Right renal pelvis (tissue), 4 donors: Measurements from ENCODE around the gene LYZL6. TPM values are rescaled to one million over a fixed set of nuclear protein-coding genes. Genes with fewer than 3 reads are reported as not detected.
"Not testable (repeated sequence)": the region's sequence is repeated elsewhere in the genome, so short reads cannot be mapped to it uniquely, and the experiment has no call there.

Experiments used
- DNase-seq, 4 donors: peaks; one replicate each; pipeline ENCODE4 v3.0.0-alpha.2; 2013; ENCODE audit warnings: low read depth in 4 of 4, low spot score in 3 of 4, missing footprints in 1 of 4
- polyA plus RNA-seq, 4 donors: library from polyadenylated mRNA; unstranded; fragments of 120-200 nt; gene quantifications; one replicate each; pipeline ENCODE4 v1.2.1, GENCODE V29; 2013; ENCODE audit not compliant: insufficient read length in 4 of 4

Gene LYZL6
- polyA plus RNA-seq, 4 donors, result not detected

DNA sequence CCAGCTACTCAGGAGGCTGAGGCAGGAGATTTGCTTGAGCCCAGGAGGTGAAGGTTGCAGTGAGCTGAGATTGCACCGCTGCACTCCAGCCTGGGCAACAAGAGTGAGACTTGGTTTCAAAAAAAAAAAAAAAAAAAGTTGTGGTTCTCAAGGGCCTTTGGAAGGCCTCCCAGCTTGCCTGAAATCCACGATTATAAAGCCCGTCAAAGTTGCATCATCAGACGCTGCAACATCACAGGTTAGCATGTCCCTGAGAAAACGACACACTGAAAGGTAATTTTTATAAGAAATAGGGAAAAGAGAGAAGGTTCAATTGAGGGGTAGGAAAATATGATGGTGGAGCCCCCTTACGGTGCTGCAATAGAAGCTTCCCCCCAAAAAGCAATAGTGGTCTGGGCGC lies 4.6 kb upstream of the LYZL6 start:
- DNase-seq, result no peak

DNA sequence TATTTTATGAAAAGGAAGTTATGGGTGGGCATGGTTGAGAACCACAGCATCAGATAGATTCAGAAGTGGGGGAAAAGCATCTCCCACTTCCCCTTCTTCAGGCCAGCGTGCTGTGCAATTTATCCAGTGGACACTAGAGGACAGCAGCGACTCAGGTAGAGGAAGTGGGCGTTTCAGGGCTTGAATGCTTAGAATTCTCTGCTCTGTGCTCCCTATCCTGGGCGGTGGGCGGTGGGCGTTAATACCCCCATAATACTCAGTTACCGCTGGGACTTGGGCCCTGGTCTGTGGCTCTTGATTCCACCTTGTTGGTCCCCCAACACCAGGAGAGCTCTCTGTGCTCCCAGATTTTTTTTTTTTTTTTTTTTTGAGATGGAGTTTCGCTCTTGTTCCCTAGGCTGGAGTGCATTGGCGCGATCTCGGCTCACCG lies 3.7 kb upstream of the LYZL6 start:
- DNase-seq, result no peak

DNA sequence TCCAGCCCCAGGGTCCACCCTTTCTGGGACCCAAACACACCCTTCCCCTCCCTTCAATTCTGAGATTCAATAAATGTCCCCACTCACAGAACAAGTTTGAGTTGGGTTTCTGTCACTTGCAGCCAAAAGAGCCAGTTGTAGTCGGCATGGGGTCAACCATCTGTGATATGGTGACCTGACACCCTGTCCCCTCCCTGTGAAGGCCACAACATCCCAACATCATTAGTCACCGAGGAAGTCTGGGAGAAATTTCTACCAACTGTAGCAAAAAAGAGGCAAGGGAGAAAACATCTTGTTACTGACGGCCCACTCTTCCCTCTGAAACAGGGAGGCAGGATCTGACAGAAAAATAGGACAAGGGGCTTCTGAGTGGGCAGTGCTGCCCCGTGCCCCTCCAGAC lies 638 bp upstream of the LYZL6 start:
- DNase-seq, result no peak

DNA sequence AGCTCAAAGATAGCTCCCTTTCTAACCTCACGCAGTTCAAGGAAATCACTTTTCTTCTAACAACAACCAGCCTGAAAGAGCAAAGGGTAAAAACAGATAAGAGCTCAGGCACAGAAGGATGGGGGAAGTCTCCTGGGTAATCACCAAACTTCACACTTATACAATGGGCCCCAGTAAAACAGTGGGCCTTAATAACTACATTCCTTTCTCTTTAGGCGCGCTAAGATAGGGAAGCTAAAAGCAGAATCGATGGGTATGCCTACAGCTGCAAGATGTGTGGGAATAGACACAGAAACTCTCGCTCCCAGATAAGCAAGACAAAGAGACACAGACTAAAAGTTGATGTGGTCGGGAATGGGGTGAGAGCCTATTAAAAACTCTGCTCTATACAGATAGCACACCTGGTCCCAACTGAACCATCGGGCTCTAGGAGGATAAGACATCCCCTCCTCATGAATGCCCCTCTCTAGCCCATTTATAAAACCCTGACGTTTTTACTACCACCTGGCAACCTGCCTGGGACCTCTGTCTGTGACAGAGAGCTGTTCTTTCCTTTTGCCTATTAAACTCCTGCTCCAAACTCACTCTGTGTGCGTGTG lies 826 bp downstream of the LYZL6 start:
- DNase-seq, result no peak

DNA sequence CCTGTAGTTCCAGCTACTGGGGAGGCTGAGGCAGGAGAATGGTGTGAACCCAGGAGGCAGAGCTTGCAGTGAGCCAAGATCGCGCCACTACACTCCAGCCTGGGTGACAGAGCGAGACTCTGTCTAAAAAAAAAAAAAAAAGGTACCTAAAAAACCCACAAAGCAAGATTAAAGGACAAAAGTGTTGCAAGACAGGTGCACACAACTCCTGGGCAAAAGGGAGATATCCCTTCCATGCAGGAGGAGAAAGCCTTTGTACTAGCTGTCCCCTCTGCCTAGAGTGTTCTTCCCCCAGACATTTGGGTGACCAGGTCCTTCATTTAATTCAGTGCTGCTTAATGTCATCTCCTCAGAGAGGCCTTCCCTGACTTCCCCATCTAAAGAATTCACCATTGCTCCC lies 5.0 kb downstream of the LYZL6 start:
- DNase-seq, result not testable (repeated sequence)

DNA sequence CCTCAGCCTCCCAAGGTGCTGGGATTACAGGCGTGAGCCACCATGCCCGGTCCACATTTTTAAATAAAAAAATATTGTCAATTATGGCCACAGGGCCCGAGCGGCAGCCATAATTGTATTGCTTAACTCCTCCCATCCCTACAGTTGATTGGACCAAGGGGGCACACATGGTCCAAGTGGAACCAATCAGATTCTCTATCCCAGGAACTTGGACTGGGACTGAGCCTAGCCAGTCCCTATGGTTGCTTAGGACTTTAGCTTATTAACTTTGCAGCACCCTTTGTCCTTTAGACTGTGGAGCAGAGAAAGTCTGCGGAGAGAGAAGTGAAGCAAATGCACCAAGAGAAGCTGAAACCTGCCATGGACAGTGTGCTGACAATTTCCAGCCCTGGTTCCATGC lies 7.5 kb downstream of the LYZL6 start:
- DNase-seq, result no peak

DNA sequence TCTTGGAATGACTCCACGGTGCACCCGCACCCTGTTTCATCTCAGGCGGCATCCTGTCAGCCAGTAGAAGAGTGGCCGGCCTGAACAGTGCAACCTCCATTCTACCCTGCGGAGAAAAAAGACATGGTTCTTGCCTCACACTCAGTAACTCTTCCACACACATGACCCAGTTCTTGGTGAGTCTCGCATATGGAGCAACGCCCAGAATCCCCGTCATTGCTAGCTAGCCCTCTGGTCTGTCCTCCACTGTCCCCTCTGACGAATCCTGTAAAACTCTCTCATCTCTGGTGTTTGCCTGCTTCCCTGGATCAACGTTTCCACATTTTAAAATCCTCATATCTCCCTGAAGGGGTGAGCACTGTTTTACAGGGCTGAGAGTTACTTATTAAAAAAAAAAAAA lies 8.8 kb downstream of the LYZL6 start:
- DNase-seq, result no peak

DNA sequence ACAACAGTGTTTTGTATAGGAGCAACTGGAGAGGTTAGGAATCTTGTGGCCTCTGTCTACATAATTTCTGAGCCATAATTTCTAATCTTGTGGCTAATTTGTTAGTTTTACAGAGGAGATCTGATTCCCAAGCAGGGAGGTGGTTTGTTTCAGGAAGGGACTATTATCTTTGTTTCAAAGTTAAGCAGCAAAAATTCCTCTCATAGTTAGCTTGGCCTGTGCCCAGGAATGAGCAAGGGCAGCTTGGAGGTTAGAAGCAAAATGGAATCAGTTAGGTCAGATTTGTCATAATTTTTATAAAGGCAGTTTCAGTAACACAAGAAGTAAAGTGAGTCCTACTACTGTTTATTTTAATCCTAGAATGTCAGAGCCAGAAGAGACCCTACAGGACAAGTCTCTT lies 10.9 kb downstream of the LYZL6 start:
- DNase-seq, result no peak

DNA sequence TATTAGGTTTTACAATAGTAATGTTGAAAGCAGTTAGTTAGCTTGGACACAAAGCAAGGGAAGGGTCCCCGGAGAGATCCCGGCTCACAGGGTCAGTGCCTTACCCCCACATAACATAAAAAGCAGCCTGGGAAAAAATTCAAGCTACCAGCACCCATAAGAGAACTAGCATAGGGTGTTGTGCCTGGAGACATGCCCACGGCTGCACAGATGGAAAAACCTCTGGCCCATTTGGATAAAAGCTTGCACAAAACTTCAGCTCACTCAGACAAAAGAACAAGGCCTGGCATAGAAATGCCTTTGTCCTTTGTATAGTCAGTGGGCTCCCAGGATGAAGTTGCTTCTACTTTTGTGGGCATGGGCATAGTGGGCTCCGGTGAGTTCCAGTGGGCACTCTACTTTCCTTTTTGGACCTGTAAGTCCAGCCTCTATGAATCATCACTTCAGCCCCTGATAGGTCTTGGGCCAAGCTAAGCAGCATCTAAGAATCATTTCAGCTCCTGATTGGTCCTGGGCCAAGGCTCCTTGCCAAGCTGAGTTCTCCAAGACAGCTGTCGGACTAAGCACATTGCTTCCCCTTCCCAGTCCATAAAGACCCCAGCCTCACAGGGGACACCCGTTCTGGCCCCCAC lies 11.6 kb downstream of the LYZL6 start:
- DNase-seq, result no peak

DNA sequence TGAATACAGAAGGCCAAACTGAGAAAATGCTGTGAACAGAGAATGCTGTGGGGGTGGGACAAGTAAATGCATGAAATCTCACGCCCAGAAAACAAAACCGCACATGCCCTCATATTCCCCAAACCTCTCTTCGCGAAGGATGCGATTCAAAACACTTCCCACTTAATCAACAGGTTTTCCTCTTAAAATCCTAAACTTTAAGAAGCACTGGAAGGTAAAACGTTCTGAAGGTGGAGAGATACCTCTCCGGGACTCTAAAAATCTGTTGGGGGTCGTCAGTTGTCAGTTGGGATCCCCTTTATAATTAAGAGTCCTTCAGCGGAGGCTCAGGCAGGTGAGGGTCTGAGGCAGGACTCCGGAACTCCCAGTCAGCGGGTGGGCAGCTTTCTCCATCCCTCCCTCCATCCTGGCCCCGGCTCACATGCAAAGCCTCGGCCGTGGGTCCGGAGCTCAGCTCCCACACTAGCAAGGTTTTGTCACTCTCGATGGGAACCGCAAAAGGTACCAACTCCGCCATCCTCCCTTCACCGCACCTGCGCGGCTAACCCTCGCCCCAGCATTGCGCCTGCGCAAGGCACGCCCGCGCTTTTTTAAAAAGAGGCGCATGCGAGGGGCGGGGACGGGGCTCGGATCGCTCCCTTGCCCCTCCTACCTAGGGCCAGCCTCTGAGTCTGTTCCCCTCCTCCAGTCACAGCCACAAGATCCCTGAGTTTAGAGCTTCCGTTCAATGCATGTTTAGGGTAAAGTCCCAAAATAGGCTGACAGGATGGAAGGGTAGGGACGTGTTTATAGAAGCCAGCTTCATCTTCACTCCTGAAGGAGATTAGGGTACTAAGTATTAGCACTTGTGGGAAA lies 13.1 kb downstream of the LYZL6 start, which contains the start of gene RDM1:
Gene RDM1 (minus strand): TSS at position 563 of the 855 bp plus-strand sequence. CDS start 46 bp downstream, at position 517.
- peak in 3 of 4 donors; percentile 61 to 74 (median 69) for DNase-seq

DNA sequence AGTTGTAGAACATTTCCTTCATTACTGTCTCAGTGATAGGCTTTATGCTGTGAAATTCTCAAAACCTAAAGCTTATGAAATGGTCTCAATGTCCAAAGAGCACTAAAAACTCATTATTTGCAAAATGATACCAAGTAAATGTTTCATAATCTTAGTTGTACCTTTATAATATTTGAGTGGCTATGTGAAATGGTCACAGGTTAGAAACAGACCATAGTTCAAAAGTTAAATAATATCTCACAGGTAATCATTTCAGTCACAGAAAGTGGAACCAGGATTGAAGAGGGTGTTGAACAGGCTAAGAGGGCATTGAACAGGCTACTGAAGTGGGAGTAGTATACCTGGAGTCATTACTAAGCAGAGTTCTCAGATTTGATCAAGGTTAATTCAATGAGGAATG lies 15.8 kb downstream of the LYZL6 start:
- no peak for DNase-seq

DNA sequence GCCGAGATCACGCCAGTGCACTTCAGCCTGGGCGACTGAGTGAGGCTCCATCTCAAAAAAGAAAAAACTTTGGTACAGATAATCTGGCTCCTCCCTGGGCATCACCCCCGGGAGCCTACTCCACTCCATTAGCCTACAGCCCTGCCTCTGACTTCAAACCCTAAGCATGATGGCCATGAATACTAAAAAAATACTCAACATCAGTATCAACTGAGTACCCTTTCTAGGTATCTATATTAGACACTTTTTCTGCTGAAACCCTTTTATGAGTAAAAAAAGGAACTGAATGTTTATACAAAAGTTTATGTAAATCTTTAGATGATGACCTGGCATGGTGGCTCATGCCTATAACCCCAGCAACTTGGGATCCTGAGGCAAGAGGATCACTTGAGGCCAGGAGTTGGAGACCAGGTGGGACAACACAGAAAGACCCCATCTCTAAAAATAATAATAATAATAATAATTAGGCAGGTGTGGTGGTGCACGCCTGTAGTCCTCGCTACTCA lies 19.9 kb downstream of the LYZL6 start:
- no peak for DNase-seq

DNA sequence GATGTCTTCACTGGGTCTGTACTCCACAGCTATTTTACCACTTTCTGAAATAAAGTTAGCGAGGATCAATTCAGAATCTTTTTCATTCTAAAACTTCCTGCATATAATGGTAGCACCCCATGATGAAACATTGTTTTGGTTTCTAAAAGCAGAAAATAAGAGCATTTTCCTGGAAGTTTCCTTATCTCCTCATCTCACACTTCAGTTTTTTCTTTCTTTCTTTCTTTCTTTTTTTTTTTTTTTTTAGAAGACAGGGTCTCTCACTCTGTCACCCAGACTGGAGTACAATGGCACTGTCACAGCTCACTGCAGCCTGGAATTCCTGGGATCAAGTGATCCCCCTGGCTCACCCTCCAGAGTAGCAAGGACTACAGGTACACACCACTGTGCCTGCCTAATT lies 23.3 kb downstream of the LYZL6 start:
- DNase-seq, result no peak

DNA sequence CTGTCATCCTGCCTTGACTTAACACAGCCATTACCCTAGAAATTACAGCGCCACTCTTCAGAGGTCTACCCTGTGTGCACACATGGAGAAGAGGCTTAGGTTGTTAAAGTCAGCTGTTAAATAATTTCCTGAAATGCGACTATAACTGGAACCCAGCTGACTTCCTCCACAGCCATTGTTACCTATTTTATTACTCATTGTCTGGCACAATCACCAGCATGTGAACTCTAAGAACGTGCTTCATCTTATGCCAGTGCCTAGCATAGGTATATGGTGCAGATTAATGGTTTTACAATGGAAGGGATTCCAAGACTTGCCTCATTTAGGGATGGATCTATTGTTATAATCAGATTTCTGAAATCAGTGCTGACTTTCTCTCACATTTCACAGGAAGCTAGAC lies 24.8 kb downstream of the LYZL6 start:
- DNase-seq, result no peak

DNA sequence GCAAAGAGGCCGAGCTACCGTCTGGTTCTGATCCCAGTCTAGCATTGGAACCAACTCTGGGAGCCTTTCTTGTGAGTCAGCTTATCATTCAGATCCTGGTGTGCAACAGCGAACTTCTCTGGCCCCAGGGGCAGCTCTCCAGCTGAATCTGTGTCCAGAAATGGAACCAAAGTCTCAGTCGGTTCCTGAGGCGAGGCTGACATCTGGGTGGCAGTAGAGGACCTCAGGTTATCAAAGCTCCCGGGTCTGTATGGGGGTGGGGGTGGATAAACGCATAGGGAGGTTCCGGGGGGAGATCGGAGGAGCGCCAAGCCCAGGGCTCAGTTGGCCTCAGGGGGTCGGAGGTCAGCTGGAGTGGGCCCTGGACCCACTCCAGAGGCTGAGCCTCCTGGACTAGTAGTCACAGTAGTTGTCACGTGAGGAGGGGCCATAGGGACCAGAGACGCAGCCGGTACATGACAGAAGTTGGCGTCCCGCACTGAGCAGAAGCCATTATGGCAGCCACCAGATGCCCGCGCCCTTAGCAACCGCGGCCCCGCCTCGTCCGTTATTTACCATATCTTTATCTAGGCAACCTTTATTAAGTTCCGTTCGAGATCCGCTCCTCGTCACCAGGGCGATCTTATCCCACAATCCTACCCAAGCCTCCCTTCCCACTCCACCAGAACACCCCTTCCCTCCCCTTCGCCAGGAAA lies 25.8 kb downstream of the LYZL6 start:
- no peak for DNase-seq

DNA sequence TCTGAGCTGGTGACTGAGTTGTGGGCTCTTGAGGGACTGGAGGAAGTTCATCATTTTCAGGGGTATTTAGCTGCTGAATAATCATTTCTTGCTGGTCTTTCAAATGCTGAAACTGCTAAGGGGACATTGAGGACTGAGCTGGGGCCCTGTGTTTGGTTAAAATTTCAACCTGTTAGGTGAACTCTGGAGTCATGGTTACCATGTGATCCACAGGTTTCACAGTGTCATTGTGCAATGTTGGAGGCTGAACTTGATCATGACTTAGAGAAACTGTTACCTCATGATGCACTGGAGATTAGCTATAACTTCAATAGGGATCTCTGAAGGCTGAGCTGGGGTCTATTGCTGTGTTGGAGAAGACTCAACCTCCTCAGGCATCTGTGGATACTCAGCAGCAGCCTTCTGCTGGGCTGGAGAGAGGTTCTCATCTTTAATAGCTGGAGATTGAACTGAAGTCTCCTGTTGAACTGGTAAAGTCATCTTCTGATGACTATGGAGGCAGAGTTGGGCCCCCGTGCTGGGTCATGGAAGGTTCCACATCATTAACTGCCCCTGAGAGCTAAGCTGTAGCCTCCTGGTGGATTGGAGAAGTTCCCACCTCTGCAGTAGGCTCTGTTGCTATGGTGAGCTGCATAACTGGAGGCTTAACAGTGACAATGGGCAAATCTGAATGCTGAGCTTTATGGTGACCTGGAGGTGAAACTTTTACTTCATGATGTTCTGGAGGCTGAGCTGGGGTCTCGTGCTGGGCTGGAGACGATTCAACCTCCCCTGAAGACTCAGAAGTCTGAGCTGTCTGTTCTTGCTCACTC lies 28.2 kb downstream of the LYZL6 start:
- no peak for DNase-seq

DNA sequence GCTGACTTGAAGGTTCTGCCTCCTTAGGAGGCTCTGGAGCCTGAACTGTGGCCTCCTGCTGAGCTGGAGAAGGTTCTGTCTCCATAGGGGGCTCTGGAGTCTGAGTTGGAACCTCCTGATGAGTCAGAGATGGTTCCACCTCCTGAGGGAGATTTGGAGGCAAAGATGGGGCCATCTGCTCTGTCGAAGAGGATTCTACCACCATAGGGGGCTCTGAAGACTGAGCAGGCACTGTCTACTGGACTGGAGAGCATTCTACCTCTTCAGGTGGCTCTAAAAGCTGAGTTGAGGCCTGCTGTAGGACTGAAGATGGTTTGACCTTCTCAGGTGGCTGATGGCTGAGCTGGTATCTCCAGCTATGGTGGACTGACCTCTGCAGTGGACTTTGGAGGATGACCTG lies 29.2 kb downstream of the LYZL6 start:
- DNase-seq, result no peak

DNA sequence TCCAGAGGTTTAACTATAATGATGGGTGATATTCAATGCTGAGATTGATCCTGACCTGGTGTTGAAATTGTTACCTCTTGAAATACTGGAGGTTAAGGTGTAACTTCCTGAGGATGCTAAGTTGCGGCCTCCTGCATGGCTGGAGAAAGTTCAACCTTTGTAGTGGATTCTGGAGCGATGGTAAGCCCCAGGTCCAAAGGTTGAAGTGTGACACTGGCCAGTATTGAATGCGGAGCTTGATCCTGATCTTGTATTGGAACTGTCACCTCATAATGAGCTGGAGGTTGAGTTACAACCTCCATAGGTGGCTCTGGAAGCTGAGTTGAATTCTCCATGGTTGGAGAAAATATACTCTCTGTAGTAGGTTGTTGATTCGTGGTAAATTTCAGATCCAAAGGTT lies 29.9 kb downstream of the LYZL6 start:
- DNase-seq, result no peak

DNA sequence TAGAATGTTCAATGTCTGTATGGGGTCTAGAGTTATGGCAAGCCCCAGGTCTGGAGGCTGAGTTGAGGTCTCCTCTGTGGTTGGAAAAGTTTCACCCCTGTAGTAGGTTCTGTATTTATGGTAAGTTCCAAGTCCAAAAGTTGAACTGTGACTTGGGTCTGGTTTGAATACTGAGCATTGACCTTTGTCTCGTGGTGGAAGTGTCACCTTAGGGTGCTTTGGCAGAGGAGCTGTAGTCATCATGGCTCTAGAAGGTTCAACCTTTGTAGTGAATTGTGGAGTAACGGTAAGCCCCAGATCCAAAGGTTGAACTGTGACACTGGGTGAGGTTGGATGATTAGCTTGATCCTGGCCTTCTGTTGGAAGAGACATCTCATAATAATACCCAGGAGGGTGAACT lies 30.6 kb downstream of the LYZL6 start:
- no peak for DNase-seq

DNA sequence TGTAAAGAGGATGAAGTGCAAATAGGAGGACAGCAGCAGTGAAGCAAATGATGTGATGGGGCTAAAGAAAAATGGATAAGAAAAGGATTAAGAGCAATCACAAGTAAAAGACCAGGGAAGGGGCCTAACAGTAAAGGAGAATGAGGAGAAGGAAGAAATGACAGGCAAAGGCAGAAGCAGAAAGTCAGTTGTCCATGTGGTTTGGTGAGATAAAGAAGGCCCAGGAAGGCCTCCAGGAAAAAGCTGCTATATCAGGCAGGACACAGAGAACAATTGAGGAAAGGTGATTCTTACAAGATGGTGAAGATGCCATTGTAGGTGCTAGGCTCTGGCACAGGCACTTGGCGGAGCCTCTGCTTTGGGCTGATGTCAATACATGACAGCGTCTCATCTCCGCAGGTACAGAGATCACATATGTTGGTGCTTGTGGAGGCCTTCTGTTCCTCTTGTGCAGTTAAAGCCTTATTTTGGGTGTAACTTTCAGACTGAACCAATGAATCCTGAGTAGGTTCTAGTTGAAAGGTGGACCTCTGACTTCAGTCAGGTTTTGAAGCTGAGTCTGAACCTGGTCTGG lies 31.1 kb downstream of the LYZL6 start:
- DNase-seq, result no peak
